ENCODE measurements around the gene MUSK.
"Not testable (repeated sequence)": the region's sequence is repeated elsewhere in the genome, so short reads cannot be mapped to it uniquely, and the experiment has no call there.

The MUSK gene

GRCh38 chr9:110762783-110763182 lies 94.2 kb downstream of the MUSK start:
- DNase-seq (ENCODE audit: low read depth) = no peak

DNA sequence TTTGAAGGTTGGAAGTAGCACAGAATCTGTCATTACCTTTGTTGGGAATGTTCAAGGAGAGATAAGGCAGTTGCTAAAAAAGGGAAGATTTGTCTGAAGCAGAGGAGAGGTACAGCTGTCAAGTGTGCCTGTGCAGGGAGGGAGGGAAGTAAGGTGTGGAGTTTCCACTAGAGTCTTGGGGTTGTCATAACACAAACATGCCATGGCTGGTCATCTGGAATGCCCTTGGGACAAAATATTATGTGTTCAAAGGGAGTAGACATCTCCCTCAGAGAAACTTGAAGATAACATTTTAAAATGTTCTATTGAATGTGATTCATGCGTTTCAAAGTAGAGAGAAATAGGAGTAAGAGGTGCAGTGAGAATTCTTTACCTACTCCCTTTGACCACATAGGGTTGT lies 95.0 kb downstream of the MUSK start:
- no peak for DNase-seq (ENCODE audit: low read depth)

DNA sequence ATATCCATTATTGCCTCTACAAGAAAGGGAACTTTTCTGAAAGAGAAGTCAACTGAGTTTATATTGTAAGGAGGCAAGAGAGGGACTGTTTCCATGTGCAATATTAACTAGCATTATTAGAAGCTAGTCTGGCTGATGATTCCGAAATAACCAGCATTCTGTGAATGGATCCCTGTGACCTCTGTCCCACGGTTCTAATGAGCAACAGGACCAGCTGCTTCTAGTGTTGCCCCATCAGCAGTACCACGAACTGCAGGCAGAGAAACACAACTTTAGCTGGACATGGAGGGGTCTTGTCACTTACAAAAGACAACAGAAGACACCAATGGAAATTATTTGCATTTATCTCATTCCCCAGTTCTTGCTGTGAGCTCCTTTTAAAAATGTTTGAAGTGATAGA lies 95.4 kb downstream of the MUSK start:
- DNase-seq (ENCODE audit: low read depth) = no peak

DNA sequence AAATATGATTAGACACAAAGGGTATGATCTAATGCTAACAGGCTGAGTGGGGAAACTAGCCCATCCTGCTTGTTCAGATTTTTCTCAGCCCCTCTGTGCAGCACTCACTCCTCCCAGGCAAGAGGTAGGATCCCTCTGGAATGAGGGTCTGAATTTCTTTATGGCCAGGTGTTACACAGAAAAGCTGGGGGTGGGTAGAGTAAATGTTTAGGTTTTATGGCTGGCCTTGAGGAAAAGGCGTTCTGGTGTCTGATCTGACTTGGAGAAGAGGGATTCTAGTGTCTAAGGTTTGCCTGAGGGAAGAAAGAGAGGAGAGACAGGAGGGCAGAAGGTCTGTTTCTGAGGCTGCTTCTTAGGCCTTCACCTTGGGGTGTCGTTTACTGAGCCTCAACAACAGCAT lies 97.3 kb downstream of the MUSK start:
- no peak for DNase-seq (ENCODE audit: low read depth)

- DNase-seq (ENCODE audit: low read depth) = no peak
These were observed 99.0 kb downstream of the MUSK start for GRCh38 chr9:110767559-110768063.

GRCh38 chr9:110768886-110769285 lies 100.3 kb downstream of the MUSK start:
- no peak for DNase-seq (ENCODE audit: low read depth)

- no peak for DNase-seq (ENCODE audit: low read depth)
These were observed 101.1 kb downstream of the MUSK start for GRCh38 chr9:110769667-110770066.

DNA sequence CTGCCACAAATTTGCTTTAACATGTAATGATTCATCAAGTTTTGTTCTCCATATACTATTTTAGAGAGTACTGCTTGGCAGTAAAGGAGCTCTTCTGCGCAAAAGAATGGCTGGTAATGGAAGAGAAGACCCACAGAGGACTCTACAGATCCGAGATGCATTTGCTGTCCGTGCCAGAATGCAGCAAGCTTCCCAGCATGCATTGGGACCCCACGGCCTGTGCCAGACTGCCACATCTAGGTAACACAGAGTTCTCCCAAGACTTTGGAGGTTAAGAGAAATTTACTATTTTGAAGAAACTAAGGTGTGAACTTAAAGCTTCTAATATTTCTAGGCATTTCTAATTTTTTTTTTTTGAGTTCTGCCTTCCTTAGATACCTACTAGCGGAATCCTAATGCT lies 107.1 kb downstream of the MUSK start:
- no peak for DNase-seq (ENCODE audit: low read depth)

- DNase-seq (ENCODE audit: low read depth) = no peak
These were observed 107.6 kb downstream of the MUSK start for GRCh38 chr9:110776221-110776620.

DNA sequence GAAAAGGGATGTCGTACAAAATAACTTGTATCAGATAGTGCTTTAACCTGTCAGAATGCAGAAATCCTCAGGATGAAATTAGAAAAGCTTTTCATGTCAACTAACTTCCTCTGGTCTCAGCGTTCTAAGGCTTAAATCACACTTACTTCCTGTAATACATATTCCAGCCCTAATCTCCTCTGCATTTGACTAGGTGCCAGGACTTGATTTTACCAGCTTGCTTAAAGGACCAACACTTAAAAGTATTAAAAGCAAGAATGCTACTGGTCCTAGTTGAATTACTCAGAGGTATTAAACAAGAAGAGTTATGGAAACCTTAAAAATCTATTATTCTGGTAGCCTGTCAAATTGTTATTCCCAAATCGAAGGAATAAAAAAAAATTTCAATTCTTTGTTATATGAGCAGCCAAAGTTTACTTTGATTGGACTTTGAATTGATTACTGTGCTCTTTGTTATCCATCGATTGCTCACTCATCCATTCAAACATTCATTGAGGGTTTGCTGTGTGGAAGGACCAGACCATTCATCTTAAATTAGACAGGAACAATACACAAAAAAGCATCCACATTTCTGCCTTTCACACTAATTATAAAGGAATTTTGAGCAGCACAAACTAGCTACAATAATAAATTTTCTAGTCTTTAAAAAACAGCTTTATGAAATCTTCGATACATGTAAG lies 108.7 kb downstream of the MUSK start:
- no peak for DNase-seq (ENCODE audit: low read depth)

- DNase-seq (ENCODE audit: low read depth) = no peak
These were observed 109.3 kb downstream of the MUSK start for GRCh38 chr9:110777876-110778215.

- no peak for DNase-seq (ENCODE audit: low read depth)
These were observed 114.1 kb downstream of the MUSK start for GRCh38 chr9:110782701-110783100.

- no peak for DNase-seq (ENCODE audit: low read depth)
These were observed 115.7 kb downstream of the MUSK start for GRCh38 chr9:110784309-110784708.

- no peak for DNase-seq (ENCODE audit: low read depth)
These were observed 116.6 kb downstream of the MUSK start for GRCh38 chr9:110785166-110785565.

GRCh38 chr9:110788396-110788795 lies 119.8 kb downstream of the MUSK start:
- not testable (repeated sequence) for DNase-seq (ENCODE audit: low read depth)

GRCh38 chr9:110788871-110789270 lies 120.3 kb downstream of the MUSK start:
- no peak for DNase-seq (ENCODE audit: low read depth)

GRCh38 chr9:110797611-110798010 lies 129.0 kb downstream of the MUSK start:
- DNase-seq (ENCODE audit: low read depth) = no peak

DNA sequence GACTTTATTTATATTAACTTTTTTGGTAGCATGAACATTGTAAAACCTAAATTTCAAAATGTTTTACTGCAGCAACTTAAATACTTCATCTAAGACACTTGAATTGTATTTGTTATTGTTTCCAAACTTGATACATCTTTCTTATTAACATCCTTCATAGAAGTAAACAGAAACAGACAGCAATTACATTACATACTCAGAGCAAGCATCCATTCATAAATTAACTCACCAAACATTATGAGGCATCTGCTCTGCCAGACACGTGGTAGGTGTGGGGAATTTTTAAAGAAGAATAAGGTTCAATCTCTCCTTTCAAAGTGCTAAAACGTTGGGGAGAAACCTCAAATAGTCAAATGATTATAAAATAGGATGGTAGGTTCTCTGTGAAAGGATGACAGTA lies 130.8 kb downstream of the MUSK start:
- DNase-seq (ENCODE audit: low read depth) = no peak

DNA sequence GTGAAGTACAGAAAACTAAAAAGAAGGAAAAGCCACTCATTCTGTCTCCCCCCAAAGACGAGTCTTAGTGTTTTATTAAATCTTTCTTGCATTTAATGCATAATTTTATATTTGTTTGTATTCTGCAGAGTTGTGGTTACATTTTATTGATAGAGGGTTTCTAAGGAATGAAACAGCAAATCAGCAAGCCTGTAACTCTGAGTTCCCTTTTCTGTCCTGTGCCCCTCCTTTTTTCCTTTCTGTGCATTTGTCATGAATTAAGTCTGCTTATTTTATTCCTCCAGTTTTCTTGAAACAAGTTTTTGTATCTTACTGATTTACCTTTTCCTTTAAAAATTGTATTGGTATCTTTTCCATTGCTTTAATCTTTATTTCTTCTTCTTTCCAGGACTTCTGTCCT lies 132.8 kb downstream of the MUSK start:
- DNase-seq (ENCODE audit: low read depth) = no peak

GRCh38 chr9:110802416-110803035 lies 133.9 kb downstream of the MUSK start:
- DNase-seq (ENCODE audit: low read depth) = no peak

- DNase-seq (ENCODE audit: low read depth) = no peak
These were observed 139.5 kb downstream of the MUSK start for GRCh38 chr9:110807956-110808598.

GRCh38 chr9:110808599-110808980 lies 140.0 kb downstream of the MUSK start:
- no peak for DNase-seq (ENCODE audit: low read depth)

- no peak for DNase-seq (ENCODE audit: low read depth)
These were observed 140.5 kb downstream of the MUSK start for GRCh38 chr9:110809038-110809595.

Data from stimulated activated CD4-positive, alpha-beta T cell treated with anti-CD3 and anti-CD28 coated beads, Interleukin-2, amount 100 ng/mL, for 4 hours (primary cell).